ENCODE data around the gene ING1. TPM values are rescaled to one million over a fixed set of nuclear protein-coding genes. Genes with fewer than 3 reads are reported as not detected.
A peak's percentile ranks its signal among the peaks of the same experiment; 100 is the strongest.
"Not testable (repeated sequence)": the region's sequence is repeated elsewhere in the genome, so short reads cannot be mapped to it uniquely, and the experiment has no call there.

Gene ING1
- total RNA-seq, 1 donor = 9.2 TPM

- H3K4me3 ChIP-seq (ENCODE audit: low read depth, low read length) = no peak overlapping the region
- no peak for DNase-seq (ENCODE audit: low read depth)
- no peak for TF ChIP-seq CTCF (IDR thresholded peaks at IDR 0.05; ENCODE audit: insufficient read depth, low read length)
Observed at GRCh38 chr13:110700641-110701040, 12.9 kb upstream of the ING1 start.

GRCh38 chr13:110701061-110701460 is 12.4 kb upstream of the ING1 start:
- DNase-seq (ENCODE audit: low read depth); H3K4me3 ChIP-seq (ENCODE audit: low read depth, low read length): not testable (repeated sequence)

- no peak overlapping the region for H3K4me3 ChIP-seq (ENCODE audit: low read depth, low read length)
- no peak for DNase-seq (ENCODE audit: low read depth)
- no peak for TF ChIP-seq CTCF (IDR thresholded peaks at IDR 0.05; ENCODE audit: insufficient read depth, low read length)
Observed at GRCh38 chr13:110702089-110702488, 11.4 kb upstream of the ING1 start.

- peak; percentile 8 for DNase-seq (ENCODE audit: low read depth)
- H3K4me3 ChIP-seq (ENCODE audit: low read depth, low read length) = no peak overlapping the region
- TF ChIP-seq CTCF (IDR thresholded peaks at IDR 0.05; ENCODE audit: insufficient read depth, low read length) = no peak
Observed at GRCh38 chr13:110702591-110703526, 10.6 kb upstream of the ING1 start.

GRCh38 chr13:110705356-110705825 is 8.1 kb upstream of the ING1 start:
- TF ChIP-seq CTCF (IDR thresholded peaks at IDR 0.05; ENCODE audit: insufficient read depth, low read length) = no peak
- H3K4me3 ChIP-seq (ENCODE audit: low read depth, low read length) = peak overlapping the region; percentile 82
- peak; percentile 12 for DNase-seq (ENCODE audit: low read depth)

- peak; percentile 91 for DNase-seq (ENCODE audit: low read depth)
- H3K4me3 ChIP-seq (ENCODE audit: low read depth, low read length) = peak within 1 kb of the TSS; percentile 82
- TF ChIP-seq CTCF (IDR thresholded peaks at IDR 0.05; ENCODE audit: insufficient read depth, low read length) = peak; percentile 23
Observed at GRCh38 chr13:110705826-110706569, 7.5 kb upstream of the ING1 start, which contains the start of gene CARS2. Gene CARS2, minus strand, starts transcription at chr13:110706116. Its CDS starts 23 bp downstream, at chr13:110706093.
